Measurements from ENCODE around the gene CCDC66. TPM values are rescaled to one million over a fixed set of nuclear protein-coding genes. Genes with fewer than 3 reads are reported as not detected.

The CCDC66 gene
- total and polyA plus RNA-seq, 2 experiments from 2014 or later, result 21.6 to 23.8 TPM

DNA sequence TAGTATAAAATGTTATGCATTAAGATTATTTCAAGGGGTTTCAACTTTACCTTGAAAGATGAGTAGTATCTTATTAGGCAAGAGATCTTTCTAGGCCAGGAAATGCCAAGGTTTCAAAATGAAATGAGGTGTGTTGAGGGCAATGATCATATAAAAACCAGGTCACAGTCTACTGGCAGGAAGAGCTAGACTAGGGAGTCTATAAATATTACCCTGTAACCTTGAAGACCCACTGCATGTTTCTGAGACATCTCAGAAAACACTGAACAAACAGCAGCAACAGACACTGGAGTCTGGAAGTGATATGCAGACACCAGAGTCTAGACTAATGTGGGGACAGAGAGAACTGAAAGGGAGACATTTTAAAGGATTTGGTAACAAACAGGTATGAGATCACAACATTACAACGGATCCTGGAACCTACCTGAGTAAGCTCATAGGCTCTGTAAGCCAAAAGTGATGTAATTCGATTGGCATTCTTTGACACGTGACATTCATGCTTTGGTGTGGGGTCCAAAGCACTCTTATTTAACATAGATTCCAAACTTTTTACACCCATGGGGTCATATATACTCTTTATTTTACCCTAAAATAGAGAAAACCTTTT, 111.1 kb downstream of the CCDC66 start:
- TF ChIP-seq, protein P1, sequence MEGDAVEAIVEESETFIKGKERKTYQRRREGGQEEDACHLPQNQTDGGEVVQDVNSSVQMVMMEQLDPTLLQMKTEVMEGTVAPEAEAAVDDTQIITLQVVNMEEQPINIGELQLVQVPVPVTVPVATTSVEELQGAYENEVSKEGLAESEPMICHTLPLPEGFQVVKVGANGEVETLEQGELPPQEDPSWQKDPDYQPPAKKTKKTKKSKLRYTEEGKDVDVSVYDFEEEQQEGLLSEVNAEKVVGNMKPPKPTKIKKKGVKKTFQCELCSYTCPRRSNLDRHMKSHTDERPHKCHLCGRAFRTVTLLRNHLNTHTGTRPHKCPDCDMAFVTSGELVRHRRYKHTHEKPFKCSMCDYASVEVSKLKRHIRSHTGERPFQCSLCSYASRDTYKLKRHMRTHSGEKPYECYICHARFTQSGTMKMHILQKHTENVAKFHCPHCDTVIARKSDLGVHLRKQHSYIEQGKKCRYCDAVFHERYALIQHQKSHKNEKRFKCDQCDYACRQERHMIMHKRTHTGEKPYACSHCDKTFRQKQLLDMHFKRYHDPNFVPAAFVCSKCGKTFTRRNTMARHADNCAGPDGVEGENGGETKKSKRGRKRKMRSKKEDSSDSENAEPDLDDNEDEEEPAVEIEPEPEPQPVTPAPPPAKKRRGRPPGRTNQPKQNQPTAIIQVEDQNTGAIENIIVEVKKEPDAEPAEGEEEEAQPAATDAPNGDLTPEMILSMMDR (IDR thresholded peaks at IDR 0.05; ENCODE audit: low read depth, low read length), result no peak
- no peaks in the 10 kb centered on the region for H3K9me3 ChIP-seq (ENCODE audit: low read depth)
- H3K36me3 ChIP-seq, result peaks cover 70% of the 10 kb centered on the region
- no peak for DNase-seq (ENCODE audit: low read depth in 1 of 2, low spot score in 1 of 2)
- H3K27me3 ChIP-seq, result no peaks in the 10 kb centered on the region
- H3K4me3 ChIP-seq, result no peak overlapping the region
- no peak overlapping the region for H3K27ac ChIP-seq
- no peaks in the 10 kb centered on the region for H3K4me1 ChIP-seq (ENCODE audit: low read depth)

Other genes starting within 250 kb of the CCDC66 start
- 8.5 and 29.0 TPM in 2 replicates for gene ERC2, start 88.7 kb upstream of the CCDC66 start, total RNA-seq
- gene ERC2, start 88.7 kb upstream of the CCDC66 start, polyA plus RNA-seq, result 18.1 and 18.4 TPM in 2 replicates
- gene TASOR, start 126.1 kb downstream of the CCDC66 start, total RNA-seq, result 34.5 and 63.6 TPM in 2 replicates
- gene TASOR, start 126.1 kb downstream of the CCDC66 start, polyA plus RNA-seq, result 16.4 and 20.1 TPM in 2 replicates
- 9.4 and 12.8 TPM in 2 replicates for gene ARHGEF3, start 244.8 kb downstream of the CCDC66 start, total RNA-seq
- 9.3 and 10.3 TPM in 2 replicates for gene ARHGEF3, start 244.8 kb downstream of the CCDC66 start, polyA plus RNA-seq

All from cardiac muscle cell (in vitro differentiated cells and primary cell).